Hippocampal formation (tissue), 2 donors: ENCODE results near the gene TCEA3.
A peak's percentile ranks its signal among the peaks of the same experiment; 100 is the strongest.

Source experiments
- DNase-seq, 2 donors: peaks; one replicate each; lab custom pipeline; 2025; lab: John Stamatoyannopoulos, UW

TCEA3 gene

GRCh38 chr1:23446661-23447310, 22.2 kb upstream of the TCEA3 start:
- no peak for DNase-seq

- no peak for DNase-seq
These were observed 20.2 kb upstream of the TCEA3 start for GRCh38 chr1:23444596-23445390.

DNA sequence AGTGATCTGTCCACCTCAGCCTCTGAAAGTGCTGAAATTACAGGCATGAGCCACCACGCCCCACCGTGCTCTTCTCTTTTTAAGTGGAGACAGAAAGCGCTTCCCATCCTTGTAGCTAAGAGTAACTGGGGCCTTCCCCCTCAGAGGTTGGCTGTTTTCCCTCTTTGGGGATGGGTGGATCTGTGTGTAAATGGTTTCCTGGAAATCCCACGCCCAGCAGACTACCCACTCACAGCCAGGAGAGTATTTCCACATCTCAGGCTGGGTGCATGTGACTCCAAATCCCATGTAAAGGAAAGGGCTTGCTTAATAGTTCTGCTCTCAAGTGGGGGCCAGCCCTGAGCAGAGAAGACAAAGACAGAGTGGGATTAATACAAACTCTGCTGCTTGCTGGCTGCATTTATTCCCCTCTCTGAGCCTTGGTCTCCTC, 19.6 kb upstream of the TCEA3 start:
- DNase-seq = no peak

- DNase-seq = no peak
These were observed 18.2 kb upstream of the TCEA3 start for GRCh38 chr1:23442751-23443150.

- DNase-seq = no peak
These were observed 17.0 kb upstream of the TCEA3 start for GRCh38 chr1:23441446-23442148.

DNA sequence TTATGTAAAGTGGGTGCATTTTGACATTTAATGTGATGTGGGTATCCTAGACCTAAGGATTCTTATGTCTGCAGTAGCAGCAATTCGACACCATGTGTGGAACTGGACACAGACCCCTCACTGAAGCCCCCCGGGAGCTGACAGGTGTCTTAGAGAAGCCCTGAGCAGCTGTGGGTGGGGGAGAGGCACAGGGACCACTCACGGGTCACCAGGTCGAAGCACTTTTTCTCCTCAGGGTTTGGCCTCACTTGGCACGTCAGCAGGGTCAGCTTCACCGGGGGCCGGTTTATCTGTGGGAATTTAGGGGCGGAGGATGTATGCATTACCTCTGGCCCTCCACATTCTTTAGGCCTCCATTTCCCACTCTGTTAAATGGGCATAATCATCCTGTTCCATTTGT, 14.0 kb upstream of the TCEA3 start:
- DNase-seq = no peak

DNA sequence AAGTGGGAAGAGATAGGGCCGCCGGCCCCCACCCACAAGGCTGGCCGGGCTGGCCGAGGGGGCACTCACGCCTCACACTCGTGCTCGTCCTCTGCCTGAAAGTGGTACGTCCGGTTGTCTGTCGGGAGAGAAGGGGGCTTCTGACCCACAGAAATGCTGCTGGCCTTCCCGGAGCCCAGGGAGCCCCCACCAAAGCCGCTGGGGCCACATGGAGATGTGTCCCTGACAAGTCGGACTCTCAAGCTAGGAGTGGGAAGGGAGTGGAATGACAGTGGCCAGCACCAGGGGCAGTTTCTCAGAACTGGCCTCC, 12.8 kb upstream of the TCEA3 start:
- DNase-seq = no peak

GRCh38 chr1:23436520-23437354, 12.2 kb upstream of the TCEA3 start:
- no peak for DNase-seq

DNA sequence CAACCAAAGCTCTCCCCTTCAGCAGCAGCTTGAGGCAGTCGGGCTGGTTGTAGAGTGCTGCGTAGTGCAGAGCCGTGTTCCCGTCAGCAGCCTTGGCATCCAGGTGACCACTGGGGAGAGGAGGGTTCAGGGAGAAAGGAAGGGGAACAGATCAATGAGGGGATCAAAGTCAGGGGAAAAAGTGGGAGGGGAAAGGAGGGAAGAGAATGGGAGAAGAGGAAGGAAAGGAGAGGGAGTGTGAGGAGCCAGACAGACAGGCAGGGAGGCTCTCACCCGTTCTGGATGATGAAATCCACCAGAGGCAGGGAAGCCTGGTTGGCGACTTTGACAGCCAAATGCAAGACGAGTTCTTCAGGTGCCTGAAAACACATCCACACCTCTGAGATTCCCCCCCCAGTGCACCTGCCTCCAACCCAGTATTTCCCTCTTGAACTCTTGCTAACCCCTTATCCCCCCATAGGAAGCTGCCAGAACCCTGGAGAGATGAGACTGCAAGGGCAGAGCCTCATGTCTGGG, 9.8 kb upstream of the TCEA3 start:
- no peak for DNase-seq

- no peak for DNase-seq
These were observed 8.6 kb upstream of the TCEA3 start for GRCh38 chr1:23433122-23433521.

- DNase-seq = no peak
These were observed 6.9 kb upstream of the TCEA3 start for GRCh38 chr1:23431431-23431830.

DNA sequence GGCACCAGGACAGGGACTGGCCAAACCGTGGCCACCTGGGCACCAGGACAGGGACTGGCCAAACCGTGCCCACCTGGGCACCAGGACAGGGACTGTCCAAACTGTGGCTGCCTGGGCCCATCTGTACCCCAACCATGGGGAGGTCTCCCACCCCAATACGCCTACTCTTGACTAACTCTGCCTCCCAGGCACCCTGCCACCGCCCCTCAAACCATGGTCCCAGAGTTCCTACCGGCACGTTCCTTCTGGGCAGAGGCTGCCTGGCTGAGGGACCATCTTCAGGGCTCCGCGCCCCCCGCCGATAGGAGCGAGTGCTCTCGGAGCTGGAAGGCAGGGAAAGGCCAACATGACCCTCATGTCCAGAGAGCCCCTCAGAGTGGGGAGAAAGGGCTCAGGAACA, 6.3 kb upstream of the TCEA3 start:
- DNase-seq = no peak

DNA sequence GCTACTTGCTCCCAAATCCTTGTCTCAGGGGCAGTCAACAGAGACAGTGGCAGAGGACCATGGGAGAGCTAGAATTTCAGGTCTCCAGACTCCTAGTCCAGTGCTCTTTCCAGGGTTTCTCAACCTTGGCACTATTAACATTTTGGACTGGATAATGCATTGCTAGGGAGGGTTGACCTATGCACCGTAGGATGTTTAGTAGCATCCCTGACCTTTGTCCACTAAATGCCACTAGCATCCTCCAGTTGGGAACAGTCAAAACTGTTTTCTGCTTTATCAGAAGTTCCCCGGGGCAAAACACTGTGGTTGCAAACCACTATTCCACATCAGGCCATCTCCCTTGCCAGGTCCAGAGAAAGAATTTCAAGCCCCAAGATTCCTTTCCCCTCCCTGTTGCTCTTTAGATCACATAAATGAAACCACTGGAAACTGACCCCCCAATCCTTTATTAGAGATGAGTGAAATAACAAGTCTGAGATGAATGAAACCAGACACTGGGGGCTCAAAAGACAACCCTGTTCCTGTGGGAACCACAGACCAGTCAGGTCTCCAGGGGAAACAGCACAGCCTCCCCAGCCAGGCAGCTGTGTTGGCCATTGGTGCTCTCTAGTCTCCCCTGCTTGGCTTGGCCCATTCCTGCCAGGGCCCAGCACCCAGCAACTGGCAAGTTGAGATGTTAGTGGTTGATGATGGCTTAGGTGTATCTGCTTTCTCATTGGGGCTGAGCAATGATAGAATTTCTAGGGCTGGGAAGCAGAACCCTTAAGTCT, 3.8 kb upstream of the TCEA3 start:
- DNase-seq = no peak

- DNase-seq = no peak
These were observed 3.0 kb upstream of the TCEA3 start for GRCh38 chr1:23427550-23427949.

GRCh38 chr1:23426828-23427227, 2.3 kb upstream of the TCEA3 start:
- no peak for DNase-seq

DNA sequence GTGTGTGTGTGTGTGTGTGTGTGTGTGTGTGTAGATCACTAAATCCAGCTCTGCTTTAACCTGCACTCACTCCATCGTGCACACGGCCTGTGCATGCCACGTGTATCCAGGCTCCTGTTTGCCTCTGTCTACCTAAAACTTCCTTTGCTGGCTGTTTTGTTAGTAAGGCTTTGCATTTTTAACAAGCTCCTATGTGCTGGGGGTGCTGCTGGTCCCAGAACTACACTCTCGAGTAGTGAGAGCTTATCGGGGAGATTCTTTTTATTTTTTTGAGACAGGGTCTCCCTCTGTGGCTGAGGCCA, 596 bp upstream of the TCEA3 start:
- DNase-seq = no peak

DNA sequence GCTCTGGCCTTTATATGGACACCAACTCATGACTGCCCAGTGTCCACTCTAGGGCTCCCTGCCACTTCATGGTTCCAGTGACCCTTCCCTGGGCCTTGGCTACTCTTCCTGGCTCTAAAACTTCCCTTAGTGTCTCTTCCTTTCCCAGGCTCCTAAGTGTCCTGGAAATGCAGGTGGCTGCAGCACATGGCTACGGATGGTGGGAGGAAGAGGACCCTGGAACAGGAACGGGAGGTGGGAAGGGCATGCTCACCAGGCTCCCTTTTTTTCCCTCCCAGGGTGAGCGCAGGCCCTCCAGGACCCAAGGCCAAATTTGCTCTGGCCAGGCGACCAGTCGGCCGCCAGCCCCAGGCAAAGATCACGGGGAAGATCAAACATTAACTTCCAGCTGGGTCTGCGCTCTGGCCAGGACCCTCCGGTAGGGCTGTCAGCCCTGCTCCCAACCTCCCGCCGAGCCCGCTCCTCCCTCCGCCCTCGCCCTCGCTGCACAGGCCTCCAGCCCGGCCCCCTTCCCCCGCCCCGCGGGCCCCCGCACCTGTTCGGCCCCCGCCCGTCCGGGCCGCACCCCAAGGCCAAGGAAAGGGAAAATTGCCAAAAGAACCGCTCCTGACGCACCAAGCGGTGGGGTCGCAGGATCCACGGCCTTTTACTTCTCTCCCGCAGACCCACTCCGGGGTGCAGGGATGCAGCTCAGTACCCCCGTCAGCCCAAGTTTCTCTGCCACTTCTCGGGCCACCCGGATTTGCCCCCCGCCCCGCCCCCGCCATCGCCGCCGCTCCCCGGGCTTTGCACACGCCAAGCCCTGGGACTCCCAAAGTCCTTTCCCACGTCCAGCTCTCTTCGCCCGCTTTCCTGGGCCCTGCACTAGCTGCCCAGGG, 894 bp downstream of the TCEA3 start:
- no peak for DNase-seq

- DNase-seq = no peak
These were observed 1.6 kb downstream of the TCEA3 start for GRCh38 chr1:23422941-23423340.

- DNase-seq = no peak
These were observed 2.2 kb downstream of the TCEA3 start for GRCh38 chr1:23422241-23422877.

DNA sequence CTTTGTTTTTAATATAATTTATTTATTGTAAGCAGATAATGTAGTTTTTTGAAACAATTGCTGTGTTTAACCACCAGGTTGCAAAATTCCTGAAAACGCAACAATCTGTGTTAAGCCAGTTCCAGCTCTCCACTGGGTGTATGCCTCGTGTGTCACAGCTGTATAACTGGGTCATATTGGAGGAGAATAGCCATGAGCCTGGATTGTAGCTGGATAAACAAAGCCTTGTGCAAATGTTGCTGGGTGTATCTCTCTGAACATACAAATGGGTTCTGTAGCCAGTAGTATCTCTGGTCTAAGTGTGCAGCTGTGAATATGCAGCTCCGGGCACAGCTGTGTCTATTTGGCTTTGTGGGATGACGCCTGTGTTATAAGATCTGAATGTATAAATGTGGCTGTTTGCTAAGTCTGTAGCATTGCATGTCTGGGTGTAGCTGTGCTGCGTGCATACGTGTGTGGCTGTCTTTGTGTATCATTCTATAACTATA, 2.8 kb downstream of the TCEA3 start:
- peak in 1 of 2 donors; percentile 22 for DNase-seq
